Stomach (tissue), 9 donors: Measurements from ENCODE around the gene ADCY6. TPM values are rescaled to one million over a fixed set of nuclear protein-coding genes. Genes with fewer than 3 reads are reported as not detected.

Source experiments
- DNase-seq, 2 donors: peaks; one replicate each; pipeline versions ENCODE4 v3.0.0 to v3.0.0-alpha.2; 2013 to 2019
- H3K27ac ChIP-seq, 5 donors: fragments of 200-600 bp in 4 of 5; sonication (generic) in 4 of 5; one replicate each; pipeline ENCODE4 v1.5.1; 2013 to 2019; ENCODE audit warnings: mild to moderate bottlenecking in 1 of 5, moderate library complexity in 1 of 5
- H3K27me3 ChIP-seq, 3 donors: fragments of 200-600 bp; sonication (generic); one replicate each; pipeline ENCODE4 v1.5.1; 2017 to 2019; ENCODE audit warnings: mixed run types in 1 of 3
- H3K36me3 ChIP-seq, 4 donors: fragments of 200-600 bp; sonication (generic); 1 replicate in 3 of 4; 2 replicates in 1 of 4; pipeline ENCODE4 v1.5.1; 2016 to 2019
- H3K4me1 ChIP-seq, 4 donors: fragments of 200-600 bp; sonication (generic); one replicate each; pipeline ENCODE4 v1.5.1; 2016 to 2019
- H3K4me3 ChIP-seq, 4 donors: fragments of 200-600 bp; sonication (generic) in 3 of 4; one replicate each; pipeline ENCODE4 v1.5.1; 2016 to 2019; ENCODE audit warnings: mild to moderate bottlenecking in 1 of 4
- H3K9me3 ChIP-seq, 4 donors: fragments of 200-600 bp; sonication (generic); one replicate each; pipeline ENCODE4 v1.5.1; 2016 to 2019
- EP300 ChIP-seq: sonication (generic); formaldehyde crosslinking; IDR thresholded peaks from one replicate; pipeline ENCODE4 v1.6.1; 2017; ENCODE audit warnings: antibody characterized with exemption
- POLR2A ChIP-seq, 4 donors: fragments of 450-650 bp; IDR thresholded peaks; one replicate each; pipeline ENCODE4 v1.6.1; 2016; ENCODE audit warnings: antibody characterized with exemption in 4 of 4, control low read depth in 2 of 4, mild to moderate bottlenecking in 1 of 4, moderate library complexity in 1 of 4
- POLR2AphosphoS5 ChIP-seq, 3 donors: sonication (generic); formaldehyde crosslinking; IDR thresholded peaks; one replicate each; pipeline ENCODE4 v1.6.1; 2016; ENCODE audit warnings: antibody characterized with exemption in 3 of 3
- WGBS, 5 donors: extraction: QIAGEN DNeasy Blood & Tissue Kit in 3 of 5; methylation state at CpG; one replicate each; pipeline versions ENCODE4 v1.1.5 to v1.1.7; 2013 to 2018; 5-methylcytosine and 5-hydroxymethylcytosine counted together
- intact Hi-C: fragments of 100-400 bp; cut with DNase I; formaldehyde crosslinking; loops from one replicate; pipeline ENCODE4 v1.15.1; 2023; ENCODE audit warnings: low total_unique reads
- polyA plus RNA-seq, 3 donors: library from polyadenylated mRNA; stranded (reverse); fragments of 200-250 nt; gene quantifications; one replicate each; pipeline ENCODE4 v1.2.3, GENCODE V29; 2013
- total RNA-seq, 5 donors: library from RNA; depleted of rRNA; stranded (reverse); fragments of >200 nt; gene quantifications; one replicate each; pipeline versions ENCODE4 v1.1.0 to v1.2.3, GENCODE V29; 2014 to 2016
- TF ChIP-seq, protein P1 (sequence below), 7 experiments: fragments of 450-650 bp in 4 of 7; fragments of 200-600 bp in 3 of 7; sonication (generic) in 3 of 7; IDR thresholded peaks; one replicate each; pipeline ENCODE4 v1.5.1; 2016 to 2019; ENCODE audit warnings: antibody characterized with exemption in 7 of 7, control low read depth in 2 of 7, mild to moderate bottlenecking in 1 of 7
- donor health status: healthy with polysubstance abuse.
- donor health status: Bipolar disorder and iron deficiency.
- donor health status: healthy.

Gene ADCY6
- total and polyA plus RNA-seq, 8 donors, result 5.8 to 432 (median 41.3) TPM

DNA sequence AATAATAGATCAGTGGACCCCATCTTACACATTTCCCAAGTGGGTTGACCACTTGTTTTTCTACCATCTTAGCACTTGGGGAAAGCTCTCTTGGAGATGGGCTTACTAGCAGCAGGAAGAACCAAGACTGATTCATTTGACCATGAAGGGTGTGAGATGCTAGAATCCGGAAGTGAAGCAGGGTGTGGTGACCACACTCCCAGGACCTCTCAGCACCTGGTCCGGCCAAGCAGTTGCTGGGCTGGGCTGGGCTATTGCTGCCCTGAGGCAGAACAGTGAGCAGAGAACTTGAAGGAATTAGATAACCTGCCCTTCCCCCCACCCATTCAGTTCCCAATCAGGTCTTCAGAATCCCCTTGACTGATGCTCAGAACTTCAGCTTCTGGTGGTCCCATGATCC, 24.4 kb downstream of the ADCY6 start:
- Histone ChIP-seq H3K27me3 (no peaks in the 10 kb centered on the region), H3K9me3 (no peaks in the 10 kb centered on the region), H3K27ac (peak overlapping the region in 2 of 5 donors; percentile 56 to 60), H3K4me3 (no peak overlapping the region), H3K4me1 (peaks cover 7 to 29% (median 19%) of the 10 kb centered on the region in 4 donors), H3K36me3 (peaks cover 10 to 47% (median 46%) of the 10 kb centered on the region in 4 donors)
- intact Hi-C loops, result no loop called here
- TF ChIP-seq EP300 (no peak), POLR2AphosphoS5 (IDR thresholded peaks at IDR 0.05) (peak in 1 of 3 donors; percentile 44)
- 26 to 68% (median 41%) methylated on average over 2 of the region's 2 CpGs for WGBS, 5 donors
- DNase-seq, result peak; percentile 38 to 52

DNA sequence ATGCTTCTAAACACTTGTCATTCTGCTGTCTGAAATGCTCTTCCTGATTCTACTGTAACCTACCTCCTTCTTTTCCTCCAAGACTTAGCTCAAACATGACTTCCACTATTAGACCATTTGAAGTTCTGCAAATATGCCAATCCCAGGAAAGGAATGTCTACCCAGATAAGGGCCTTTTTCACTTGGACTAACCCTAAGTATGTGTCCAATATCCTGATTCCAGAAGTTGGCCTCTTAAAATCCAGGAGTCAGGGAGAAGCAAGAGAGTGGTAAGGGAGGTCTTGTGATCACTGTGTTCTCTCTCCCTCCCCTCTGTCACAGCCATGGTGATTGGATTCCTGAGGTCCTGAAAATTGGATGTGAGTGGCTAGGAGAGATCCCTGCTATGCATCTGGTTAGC, 30.2 kb downstream of the ADCY6 start:
- peak in 1 of 2 donors; percentile 56 for DNase-seq
- Histone ChIP-seq H3K9me3 (no peaks in the 10 kb centered on the region), H3K36me3 (no peaks in the 10 kb centered on the region), H3K4me1 (peaks cover 0 to 9% (median 2%) of the 10 kb centered on the region in 4 donors), H3K27me3 (no peaks in the 10 kb centered on the region), H3K4me3 (no peak overlapping the region), H3K27ac (peak overlapping the region in 3 of 5 donors; percentile 34 to 71 (median 58))
- intact Hi-C loops, result no loop called here
- TF ChIP-seq POLR2AphosphoS5 (IDR thresholded peaks at IDR 0.05), result peak in 1 of 3 donors; percentile 21
- TF ChIP-seq EP300, result no peak

DNA sequence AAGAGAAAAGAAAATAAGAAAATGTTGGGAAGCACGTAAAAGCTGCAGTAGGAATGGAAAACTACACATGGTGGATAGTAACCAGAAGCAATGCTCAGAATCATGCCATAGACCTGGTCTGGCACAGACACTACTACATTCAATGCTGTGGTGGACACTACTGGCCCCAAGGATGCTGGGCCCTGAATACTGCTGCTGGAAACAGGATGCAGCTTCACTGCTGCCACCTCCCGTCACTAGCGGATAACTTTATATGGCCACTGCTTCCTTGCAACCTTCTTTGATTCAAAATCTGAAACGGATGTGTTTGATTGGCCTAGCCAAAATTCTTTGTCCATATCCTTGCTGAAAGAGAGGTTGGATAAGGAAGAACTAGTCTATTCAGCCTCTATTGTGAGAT, 30.7 kb downstream of the ADCY6 start:
- DNase-seq, result peak in 1 of 2 donors; percentile 35
- no peak overlapping the region for H3K4me3 ChIP-seq
- intact Hi-C loops, result no loop called here
- TF ChIP-seq POLR2AphosphoS5 (IDR thresholded peaks at IDR 0.05) (no peak), EP300 (no peak), POLR2A (IDR thresholded peaks at IDR 0.05) (no peak)
- TF ChIP-seq, protein P1, sequence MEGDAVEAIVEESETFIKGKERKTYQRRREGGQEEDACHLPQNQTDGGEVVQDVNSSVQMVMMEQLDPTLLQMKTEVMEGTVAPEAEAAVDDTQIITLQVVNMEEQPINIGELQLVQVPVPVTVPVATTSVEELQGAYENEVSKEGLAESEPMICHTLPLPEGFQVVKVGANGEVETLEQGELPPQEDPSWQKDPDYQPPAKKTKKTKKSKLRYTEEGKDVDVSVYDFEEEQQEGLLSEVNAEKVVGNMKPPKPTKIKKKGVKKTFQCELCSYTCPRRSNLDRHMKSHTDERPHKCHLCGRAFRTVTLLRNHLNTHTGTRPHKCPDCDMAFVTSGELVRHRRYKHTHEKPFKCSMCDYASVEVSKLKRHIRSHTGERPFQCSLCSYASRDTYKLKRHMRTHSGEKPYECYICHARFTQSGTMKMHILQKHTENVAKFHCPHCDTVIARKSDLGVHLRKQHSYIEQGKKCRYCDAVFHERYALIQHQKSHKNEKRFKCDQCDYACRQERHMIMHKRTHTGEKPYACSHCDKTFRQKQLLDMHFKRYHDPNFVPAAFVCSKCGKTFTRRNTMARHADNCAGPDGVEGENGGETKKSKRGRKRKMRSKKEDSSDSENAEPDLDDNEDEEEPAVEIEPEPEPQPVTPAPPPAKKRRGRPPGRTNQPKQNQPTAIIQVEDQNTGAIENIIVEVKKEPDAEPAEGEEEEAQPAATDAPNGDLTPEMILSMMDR (IDR thresholded peaks at IDR 0.05), result no peak
- H3K4me1 ChIP-seq, result peaks cover 0 to 12% (median 2%) of the 10 kb centered on the region in 4 donors
- peak overlapping the region in 3 of 5 donors; percentile 34 to 71 (median 58) for H3K27ac ChIP-seq
- H3K36me3 ChIP-seq, result no peaks in the 10 kb centered on the region
- no peaks in the 10 kb centered on the region for H3K9me3 ChIP-seq
- no peaks in the 10 kb centered on the region for H3K27me3 ChIP-seq
- WGBS, 5 donors, result 35 to 51% (median 46%) methylated on average over 4 of the region's 4 CpGs

DNA sequence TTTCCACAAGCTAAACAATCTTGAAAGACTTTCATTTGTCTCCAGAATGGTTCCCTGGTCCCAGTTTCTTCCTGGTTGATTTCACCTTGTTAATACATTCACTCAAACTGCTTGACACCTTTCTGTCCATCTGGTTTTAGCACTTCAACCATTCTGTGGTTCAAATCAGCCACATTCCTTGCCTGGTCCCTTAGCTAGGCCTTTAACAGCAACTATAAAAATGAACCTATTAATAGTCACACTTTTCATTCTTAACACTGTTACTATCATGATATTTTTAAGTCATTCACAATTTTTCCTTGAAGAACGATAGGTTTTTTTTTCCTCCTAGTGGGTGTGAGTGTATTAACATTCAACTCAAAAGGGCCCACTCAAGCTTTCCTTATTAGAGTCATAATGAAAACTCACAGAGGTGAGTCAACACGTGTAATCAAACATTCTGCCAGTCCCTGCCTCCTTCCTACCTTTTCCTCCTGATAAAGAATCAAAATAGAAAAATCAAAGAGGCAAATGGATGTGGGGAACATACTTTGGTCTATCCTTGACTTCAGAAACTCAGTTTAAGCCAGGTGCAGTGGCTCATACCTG, 38.0 kb downstream of the ADCY6 start:
- intact Hi-C loops, result loop anchor here (5.0 kb wide), 1 partner anchor 46 kb away; no protein-coding TSS in a partner anchor
- Histone ChIP-seq H3K36me3 (no peaks in the 10 kb centered on the region), H3K27me3 (no peaks in the 10 kb centered on the region), H3K4me1 (peaks cover 0 to 18% (median 2%) of the 10 kb centered on the region in 4 donors), H3K9me3 (no peaks in the 10 kb centered on the region), H3K4me3 (no peak overlapping the region), H3K27ac (peak overlapping the region; percentile 13 to 73 (median 64))
- WGBS, 5 donors, result 10 to 39% (median 30%) methylated on average over 2 of the region's 2 CpGs
- peak in 1 of 2 donors; percentile 34 for DNase-seq
- TF ChIP-seq, protein P1 (IDR thresholded peaks at IDR 0.05), result no peak
- TF ChIP-seq POLR2A (IDR thresholded peaks at IDR 0.05), result no peak
- no peak for TF ChIP-seq POLR2AphosphoS5 (IDR thresholded peaks at IDR 0.05)
- no peak for TF ChIP-seq EP300

DNA sequence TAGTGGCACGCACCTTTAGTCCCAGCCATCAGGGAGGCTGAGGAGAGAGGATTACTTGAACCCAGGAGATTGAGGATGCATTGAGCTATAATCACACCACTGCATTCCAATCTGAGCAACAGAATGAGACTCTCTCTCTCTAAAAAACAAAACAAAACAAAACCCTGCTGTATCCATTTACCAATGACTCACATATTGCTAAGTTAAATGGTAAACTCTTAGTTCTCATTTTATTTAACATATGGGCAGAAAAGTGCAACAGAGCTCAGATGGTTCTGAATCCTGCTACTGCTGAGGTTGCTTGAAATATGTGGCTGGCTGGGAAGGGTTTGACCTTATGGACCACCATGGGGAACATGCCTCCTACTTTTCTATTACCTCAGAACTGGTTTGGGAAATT, 38.7 kb downstream of the ADCY6 start:
- H3K9me3 ChIP-seq, result no peaks in the 10 kb centered on the region
- H3K27me3 ChIP-seq, result no peaks in the 10 kb centered on the region
- 87 to 100% (median 94%) methylated on average over 1 of the region's 1 CpG for WGBS, 5 donors
- H3K36me3 ChIP-seq, result no peaks in the 10 kb centered on the region
- H3K4me1 ChIP-seq, result peaks cover 0 to 18% (median 2%) of the 10 kb centered on the region in 4 donors
- peak overlapping the region in 3 of 5 donors; percentile 60 to 72 (median 64) for H3K27ac ChIP-seq
- no peak for DNase-seq
- intact Hi-C loops, result loop anchor here (5.0 kb wide), 1 partner anchor 47 kb away; no protein-coding TSS in a partner anchor
- H3K4me3 ChIP-seq, result no peak overlapping the region
- TF ChIP-seq EP300 (no peak), POLR2AphosphoS5 (IDR thresholded peaks at IDR 0.05) (no peak), POLR2A (IDR thresholded peaks at IDR 0.05) (no peak)
- TF ChIP-seq, protein P1 (IDR thresholded peaks at IDR 0.05), result no peak
